ENCODE data around the gene PRDX6.

DNA sequence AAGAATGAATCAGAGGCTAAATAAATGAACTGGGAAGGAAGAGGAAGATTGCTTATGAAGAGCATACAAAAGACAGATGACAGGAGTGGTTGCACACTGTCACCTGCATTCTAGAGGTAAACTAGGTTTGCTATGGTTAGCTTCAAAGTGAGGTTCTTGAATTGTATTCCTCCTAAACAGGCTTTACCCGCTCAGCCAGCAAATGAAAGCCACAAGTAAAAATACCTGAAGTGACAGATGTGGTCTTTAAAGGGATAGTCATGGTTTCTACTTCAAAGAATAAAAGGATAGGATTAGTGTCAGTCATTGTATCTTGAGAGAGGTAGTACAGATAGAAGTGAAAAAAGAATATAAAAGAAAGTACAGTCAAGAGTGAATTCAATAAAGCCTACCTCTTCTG, 32.4 kb upstream of the PRDX6 start:
- no peak for TF ChIP-seq POLR2A (IDR thresholded peaks at IDR 0.05)
- TF ChIP-seq, protein P1, sequence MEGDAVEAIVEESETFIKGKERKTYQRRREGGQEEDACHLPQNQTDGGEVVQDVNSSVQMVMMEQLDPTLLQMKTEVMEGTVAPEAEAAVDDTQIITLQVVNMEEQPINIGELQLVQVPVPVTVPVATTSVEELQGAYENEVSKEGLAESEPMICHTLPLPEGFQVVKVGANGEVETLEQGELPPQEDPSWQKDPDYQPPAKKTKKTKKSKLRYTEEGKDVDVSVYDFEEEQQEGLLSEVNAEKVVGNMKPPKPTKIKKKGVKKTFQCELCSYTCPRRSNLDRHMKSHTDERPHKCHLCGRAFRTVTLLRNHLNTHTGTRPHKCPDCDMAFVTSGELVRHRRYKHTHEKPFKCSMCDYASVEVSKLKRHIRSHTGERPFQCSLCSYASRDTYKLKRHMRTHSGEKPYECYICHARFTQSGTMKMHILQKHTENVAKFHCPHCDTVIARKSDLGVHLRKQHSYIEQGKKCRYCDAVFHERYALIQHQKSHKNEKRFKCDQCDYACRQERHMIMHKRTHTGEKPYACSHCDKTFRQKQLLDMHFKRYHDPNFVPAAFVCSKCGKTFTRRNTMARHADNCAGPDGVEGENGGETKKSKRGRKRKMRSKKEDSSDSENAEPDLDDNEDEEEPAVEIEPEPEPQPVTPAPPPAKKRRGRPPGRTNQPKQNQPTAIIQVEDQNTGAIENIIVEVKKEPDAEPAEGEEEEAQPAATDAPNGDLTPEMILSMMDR (IDR thresholded peaks at IDR 0.05) = no peak
